Tibial nerve (tissue), 4 donors: Measurements from ENCODE around the gene DPP8. TPM values are rescaled to one million over a fixed set of nuclear protein-coding genes. Genes with fewer than 3 reads are reported as not detected.

Experiments used
- DNase-seq, 2 donors: peaks; one replicate each; pipeline ENCODE4 v3.0.0-alpha.2; 2019; ENCODE audit warnings: low spot score in 2 of 2
- H3K27ac ChIP-seq, 4 donors: fragments of 200-600 bp; sonication (generic) in 3 of 4; one replicate each; pipeline ENCODE4 v1.5.1; 2017 to 2019; ENCODE audit warnings: mild to moderate bottlenecking in 1 of 4
- H3K27me3 ChIP-seq, 2 donors: fragments of 200-600 bp; sonication (generic) in 1 of 2; one replicate each; pipeline versions ENCODE4 v1.5.1 to v1.6.0; 2017 to 2019
- H3K36me3 ChIP-seq, 3 donors: fragments of 200-600 bp; sonication (generic); one replicate each; pipeline ENCODE4 v1.5.1; 2018 to 2019
- H3K4me1 ChIP-seq, 4 donors: fragments of 200-600 bp; sonication (generic) in 3 of 4; one replicate each; pipeline ENCODE4 v1.5.1; 2017 to 2019
- H3K4me3 ChIP-seq, 4 donors: fragments of 200-600 bp; sonication (generic) in 3 of 4; one replicate each; pipeline ENCODE4 v1.5.1; 2017 to 2019; ENCODE audit warnings: mild to moderate bottlenecking in 1 of 4, moderate library complexity in 1 of 4
- H3K9me3 ChIP-seq, 4 donors: fragments of 200-600 bp; sonication (generic) in 3 of 4; one replicate each; pipeline ENCODE4 v1.5.1; 2017 to 2019
- EP300 ChIP-seq, 2 donors: sonication (generic); formaldehyde crosslinking; IDR thresholded peaks; one replicate each; pipeline ENCODE4 v1.6.1; 2017; ENCODE audit warnings: antibody characterized with exemption in 2 of 2, mild to moderate bottlenecking in 1 of 2
- POLR2A ChIP-seq, 2 donors: fragments of 450-650 bp; IDR thresholded peaks; one replicate each; pipeline ENCODE4 v1.6.1; 2017; ENCODE audit warnings: antibody characterized with exemption in 2 of 2, mild to moderate bottlenecking in 2 of 2, moderate library complexity in 2 of 2
- WGBS, 2 donors: methylation state at CpG; one replicate each; pipeline ENCODE4 v1.1.5; 2018; 5-methylcytosine and 5-hydroxymethylcytosine counted together
- total RNA-seq, 4 donors: library from RNA; depleted of rRNA; stranded (reverse); fragments of >200 nt; gene quantifications; one replicate each; pipeline ENCODE4 v1.1.0, GENCODE V29; 2016
- TF ChIP-seq, protein P1 (sequence below), 5 experiments: fragments of 200-600 bp in 3 of 5; fragments of 450-650 bp in 2 of 5; sonication (generic) in 3 of 5; IDR thresholded peaks; one replicate each; pipeline ENCODE4 v1.5.1; 2016 to 2019; ENCODE audit warnings: antibody characterized with exemption in 5 of 5, mild to moderate bottlenecking in 3 of 5, moderate library complexity in 2 of 5

The DPP8 gene
- total RNA-seq, 4 donors from 2014 or later: 31.2 to 49.4 (median 37.6) TPM

DNA sequence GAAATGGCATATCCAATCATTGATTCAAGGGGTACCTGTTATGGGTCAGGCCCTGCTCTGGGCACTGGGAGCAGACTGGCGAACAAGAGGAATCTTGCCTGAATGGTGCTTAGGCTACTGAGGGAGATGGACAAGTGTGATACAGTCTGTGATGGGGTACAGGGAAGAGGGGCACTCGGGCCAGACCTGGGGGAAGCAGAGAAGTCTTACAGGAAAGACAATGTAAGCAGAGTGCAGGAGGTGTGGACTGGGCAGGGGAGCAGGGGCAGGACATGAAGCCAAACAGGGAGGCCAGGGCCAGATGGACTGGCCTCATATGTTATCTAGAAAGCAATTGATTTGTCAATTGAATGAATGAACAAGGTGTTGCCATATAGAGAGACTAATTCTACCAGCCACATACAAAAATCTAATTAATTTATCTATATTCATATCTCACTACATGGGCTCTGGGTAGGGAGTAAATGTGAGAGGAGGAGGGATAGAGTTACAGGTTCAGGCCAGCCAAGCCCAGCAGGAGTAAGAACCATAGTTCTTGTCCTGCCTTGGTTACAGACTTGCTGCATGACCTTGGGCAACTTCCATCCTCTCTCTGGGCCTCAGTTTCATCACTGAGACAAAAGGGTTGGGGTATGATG lies 91.2 kb downstream of the DPP8 start:
- DNase-seq: no peak
- no peak overlapping the region for H3K4me3 ChIP-seq
- peaks cover 0 to 18% (median 9%) of the 10 kb centered on the region in 4 donors for H3K4me1 ChIP-seq
- H3K36me3 ChIP-seq: no peaks in the 10 kb centered on the region
- WGBS, 2 donors: 79 to 80% methylated on average over 2 of the region's 2 CpGs
- H3K9me3 ChIP-seq: no peaks in the 10 kb centered on the region
- no peak overlapping the region for H3K27ac ChIP-seq
- H3K27me3 ChIP-seq: peaks cover 0 to 17% of the 10 kb centered on the region in 2 donors
- TF ChIP-seq POLR2A (IDR thresholded peaks at IDR 0.05): no peak
- no peak for TF ChIP-seq EP300 (IDR thresholded peaks at IDR 0.05)
- TF ChIP-seq, protein P1, sequence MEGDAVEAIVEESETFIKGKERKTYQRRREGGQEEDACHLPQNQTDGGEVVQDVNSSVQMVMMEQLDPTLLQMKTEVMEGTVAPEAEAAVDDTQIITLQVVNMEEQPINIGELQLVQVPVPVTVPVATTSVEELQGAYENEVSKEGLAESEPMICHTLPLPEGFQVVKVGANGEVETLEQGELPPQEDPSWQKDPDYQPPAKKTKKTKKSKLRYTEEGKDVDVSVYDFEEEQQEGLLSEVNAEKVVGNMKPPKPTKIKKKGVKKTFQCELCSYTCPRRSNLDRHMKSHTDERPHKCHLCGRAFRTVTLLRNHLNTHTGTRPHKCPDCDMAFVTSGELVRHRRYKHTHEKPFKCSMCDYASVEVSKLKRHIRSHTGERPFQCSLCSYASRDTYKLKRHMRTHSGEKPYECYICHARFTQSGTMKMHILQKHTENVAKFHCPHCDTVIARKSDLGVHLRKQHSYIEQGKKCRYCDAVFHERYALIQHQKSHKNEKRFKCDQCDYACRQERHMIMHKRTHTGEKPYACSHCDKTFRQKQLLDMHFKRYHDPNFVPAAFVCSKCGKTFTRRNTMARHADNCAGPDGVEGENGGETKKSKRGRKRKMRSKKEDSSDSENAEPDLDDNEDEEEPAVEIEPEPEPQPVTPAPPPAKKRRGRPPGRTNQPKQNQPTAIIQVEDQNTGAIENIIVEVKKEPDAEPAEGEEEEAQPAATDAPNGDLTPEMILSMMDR (IDR thresholded peaks at IDR 0.05): no peak

DNA sequence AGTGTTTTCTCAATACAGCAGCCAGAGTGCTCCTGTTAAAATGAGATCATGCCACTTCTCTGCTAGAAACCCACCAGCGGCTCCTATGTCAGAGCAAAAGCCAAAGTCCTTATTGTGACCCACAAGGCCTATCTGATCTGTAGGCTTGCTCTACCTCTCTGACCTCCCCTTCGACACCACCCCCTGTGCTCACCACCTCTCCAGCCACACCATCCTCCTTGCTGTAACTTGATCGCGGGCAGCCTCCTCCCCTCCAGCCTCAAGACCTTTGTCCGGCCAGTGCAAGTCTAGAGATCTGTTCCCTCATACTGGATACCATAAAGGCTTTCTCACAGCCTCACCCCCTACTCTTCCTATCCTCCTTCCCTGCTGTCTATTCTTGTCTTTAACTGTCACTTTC lies 92.8 kb downstream of the DPP8 start:
- TF ChIP-seq POLR2A (IDR thresholded peaks at IDR 0.05): no peak
- TF ChIP-seq, protein P1 (IDR thresholded peaks at IDR 0.05): no peak
- TF ChIP-seq EP300 (IDR thresholded peaks at IDR 0.05): no peak
- H3K27me3 ChIP-seq: peaks cover 0 to 32% of the 10 kb centered on the region in 2 donors
- no peaks in the 10 kb centered on the region for H3K36me3 ChIP-seq
- no peaks in the 10 kb centered on the region for H3K9me3 ChIP-seq
- peaks cover 0 to 24% (median 13%) of the 10 kb centered on the region in 4 donors for H3K4me1 ChIP-seq
- DNase-seq: no peak
- 77 to 79% methylated on average over 5 of the region's 5 CpGs for WGBS, 2 donors
- H3K27ac ChIP-seq: no peak overlapping the region
- H3K4me3 ChIP-seq: no peak overlapping the region

DNA sequence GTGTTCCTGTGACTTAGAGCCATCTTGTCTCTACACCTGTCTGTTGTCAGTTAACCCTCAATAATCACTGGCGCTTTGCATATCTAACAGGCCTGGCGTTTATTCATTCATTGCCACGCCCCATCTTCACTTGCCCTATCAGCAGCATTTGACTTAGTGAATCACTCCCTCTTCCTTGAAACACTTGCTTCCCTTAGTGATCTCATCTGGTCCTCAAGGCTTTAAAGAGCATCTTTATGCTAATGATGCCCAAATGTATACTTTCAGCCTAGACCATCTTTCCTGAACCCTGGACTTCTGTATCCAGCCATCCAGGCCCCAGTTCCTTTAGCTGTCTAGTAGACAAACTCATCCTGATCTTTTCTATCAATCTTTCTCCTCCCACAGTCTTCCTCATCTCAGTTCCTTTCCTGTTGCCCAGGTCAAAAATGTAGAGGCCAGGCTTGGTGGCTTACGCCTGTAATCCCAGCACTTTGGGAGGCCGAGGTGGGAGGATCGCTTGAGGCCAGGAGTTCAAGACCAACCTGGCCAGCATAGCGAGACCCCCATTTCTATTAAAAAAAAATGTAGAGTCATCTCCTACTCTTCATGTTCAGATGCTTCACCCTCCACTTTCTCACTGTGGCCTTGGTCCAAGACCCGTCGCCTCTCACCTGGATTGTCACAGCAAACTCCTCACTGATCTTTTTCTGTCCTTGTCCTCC lies 93.4 kb downstream of the DPP8 start:
- WGBS, 2 donors: 86 to 87% methylated on average over 9 of the region's 9 CpGs
- no peak for TF ChIP-seq EP300 (IDR thresholded peaks at IDR 0.05)
- TF ChIP-seq, protein P1 (IDR thresholded peaks at IDR 0.05): no peak
- no peak for TF ChIP-seq POLR2A (IDR thresholded peaks at IDR 0.05)
- no peak for DNase-seq

DNA sequence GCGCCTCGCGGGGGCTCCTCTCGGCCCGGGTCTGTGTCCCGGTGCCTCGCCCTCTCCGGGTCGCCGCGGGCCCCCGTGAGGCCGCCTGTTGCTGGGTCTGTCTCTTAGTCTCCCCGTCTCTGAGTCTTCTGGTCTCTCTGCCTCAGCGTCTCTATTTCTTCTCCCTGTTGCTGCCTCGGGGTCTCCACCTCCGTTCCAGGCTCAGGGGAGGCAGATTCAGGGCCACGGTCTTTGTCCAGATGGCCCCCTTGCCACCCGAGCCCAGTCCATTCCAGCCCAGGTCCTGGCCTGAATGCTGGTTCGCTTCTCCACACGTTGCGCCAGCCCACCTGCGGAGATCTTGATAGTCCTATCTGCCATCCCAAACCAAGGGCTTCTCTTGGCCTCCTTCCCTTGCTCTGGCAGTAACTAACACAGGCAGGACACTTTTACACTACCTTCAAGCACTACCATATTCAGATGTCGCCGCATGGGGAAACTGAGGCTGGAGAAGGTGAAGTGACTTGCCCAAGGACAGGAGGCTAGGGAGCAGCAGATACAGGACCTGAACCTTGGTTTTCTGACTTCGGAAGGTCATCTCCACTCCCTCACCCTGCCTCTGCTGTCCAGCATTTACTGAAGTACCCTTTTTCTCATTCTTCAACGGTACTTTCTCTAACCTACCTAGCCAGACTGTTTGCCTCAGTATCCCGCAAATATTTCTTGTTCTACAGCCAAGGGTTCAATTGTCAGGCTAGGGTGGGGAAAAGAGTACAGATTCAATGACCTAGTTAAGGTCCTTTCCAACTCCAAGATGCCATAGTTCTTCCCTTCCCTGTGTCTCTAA lies 94.1 kb downstream of the DPP8 start:
- Histone ChIP-seq H3K27ac (no peak overlapping the region), H3K4me1 (peaks cover 0 to 24% (median 13%) of the 10 kb centered on the region in 4 donors), H3K4me3 (peak overlapping the region in 1 of 4 donors; percentile 59), H3K27me3 (peaks cover 0 to 43% of the 10 kb centered on the region in 2 donors), H3K9me3 (no peaks in the 10 kb centered on the region), H3K36me3 (no peaks in the 10 kb centered on the region)
- WGBS, 2 donors: 33 to 34% methylated on average over 25 to 26 of the region's 28 CpGs
- DNase-seq: no peak
- TF ChIP-seq, protein P1 (IDR thresholded peaks at IDR 0.05): no peak
- TF ChIP-seq EP300 (IDR thresholded peaks at IDR 0.05) (no peak), POLR2A (IDR thresholded peaks at IDR 0.05) (no peak)

More for the DNA sequence above, 93.4 kb downstream of the DPP8 start:
- H3K4me1 ChIP-seq: peaks cover 0 to 24% (median 13%) of the 10 kb centered on the region in 4 donors
- H3K9me3 ChIP-seq: no peaks in the 10 kb centered on the region
- H3K27me3 ChIP-seq: peaks cover 0 to 36% of the 10 kb centered on the region in 2 donors
- H3K36me3 ChIP-seq: no peaks in the 10 kb centered on the region
- H3K4me3 ChIP-seq: no peak overlapping the region
- no peak overlapping the region for H3K27ac ChIP-seq
